OCI-LY7 (cell line): ENCODE data around the gene NR1H2.

ENCODE experiments used
- EZH2phosphoT487 ChIP-seq: fragments of 200-600 bp; sonication (generic); IDR thresholded peaks from 2 replicates; pipeline ENCODE4 v1.6.1; 2018; ENCODE audit warnings: low read depth, borderline replicate concordance, mild to moderate bottlenecking, mixed run types, antibody characterized with exemption, low read length, moderate library complexity, mixed read lengths
- TF ChIP-seq, protein P1 (sequence below): fragments of 200-600 bp; sonication (generic); conservative IDR thresholded peaks from 2 replicates; pipeline ENCODE4 v1.5.1; 2014; ENCODE audit warnings: mild to moderate bottlenecking, antibody characterized with exemption, low read length, moderate library complexity, mixed read lengths

DNA sequence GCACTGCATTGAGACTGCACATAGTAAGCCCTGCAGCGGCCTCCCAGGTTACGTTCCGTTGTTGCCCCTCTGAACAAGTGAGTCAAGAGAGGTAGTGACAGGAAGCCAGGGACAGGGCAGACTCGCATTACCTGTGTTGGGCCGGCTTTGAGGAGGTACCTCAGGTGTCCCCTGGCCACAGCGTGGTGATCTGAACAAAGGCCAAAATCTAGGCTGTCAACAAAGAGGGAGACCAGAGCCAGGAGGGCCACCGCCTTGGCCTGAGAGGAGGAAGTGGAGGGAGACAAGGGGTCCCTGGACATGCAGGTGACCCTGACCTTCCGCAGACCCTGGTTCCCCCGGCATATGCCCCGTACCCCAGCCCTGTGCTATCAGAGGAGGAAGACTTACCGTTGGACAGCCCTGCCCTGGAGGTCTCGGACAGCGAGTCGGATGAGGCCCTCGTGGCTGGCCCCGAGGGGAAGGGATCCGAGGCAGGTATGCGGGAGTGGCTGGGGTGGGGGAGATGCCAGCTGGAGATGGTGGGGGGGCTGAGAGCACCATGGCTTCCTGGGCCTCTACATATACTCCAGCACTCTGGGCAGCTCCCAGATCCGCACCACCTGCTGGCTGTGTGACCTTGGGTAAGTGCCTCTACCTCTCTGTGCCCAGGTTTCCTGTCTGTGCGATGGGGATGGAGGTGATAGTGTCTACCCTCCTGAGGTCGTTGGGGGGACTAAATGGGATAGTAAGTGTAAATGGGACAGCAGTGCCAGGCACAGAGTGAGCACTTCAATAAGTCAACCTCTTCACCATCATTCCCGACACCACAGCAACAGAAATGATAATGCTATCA is 47.2 kb downstream of the NR1H2 start:
- TF ChIP-seq, protein P1, sequence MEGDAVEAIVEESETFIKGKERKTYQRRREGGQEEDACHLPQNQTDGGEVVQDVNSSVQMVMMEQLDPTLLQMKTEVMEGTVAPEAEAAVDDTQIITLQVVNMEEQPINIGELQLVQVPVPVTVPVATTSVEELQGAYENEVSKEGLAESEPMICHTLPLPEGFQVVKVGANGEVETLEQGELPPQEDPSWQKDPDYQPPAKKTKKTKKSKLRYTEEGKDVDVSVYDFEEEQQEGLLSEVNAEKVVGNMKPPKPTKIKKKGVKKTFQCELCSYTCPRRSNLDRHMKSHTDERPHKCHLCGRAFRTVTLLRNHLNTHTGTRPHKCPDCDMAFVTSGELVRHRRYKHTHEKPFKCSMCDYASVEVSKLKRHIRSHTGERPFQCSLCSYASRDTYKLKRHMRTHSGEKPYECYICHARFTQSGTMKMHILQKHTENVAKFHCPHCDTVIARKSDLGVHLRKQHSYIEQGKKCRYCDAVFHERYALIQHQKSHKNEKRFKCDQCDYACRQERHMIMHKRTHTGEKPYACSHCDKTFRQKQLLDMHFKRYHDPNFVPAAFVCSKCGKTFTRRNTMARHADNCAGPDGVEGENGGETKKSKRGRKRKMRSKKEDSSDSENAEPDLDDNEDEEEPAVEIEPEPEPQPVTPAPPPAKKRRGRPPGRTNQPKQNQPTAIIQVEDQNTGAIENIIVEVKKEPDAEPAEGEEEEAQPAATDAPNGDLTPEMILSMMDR: no peak
- no peak for TF ChIP-seq EZH2phosphoT487
